ENCODE data around the gene TXLNB. TPM values are rescaled to one million over a fixed set of nuclear protein-coding genes. Genes with fewer than 3 reads are reported as not detected.

TXLNB gene
- total RNA-seq, 2 experiments from 2014 or later: 0.17 to 0.19 TPM

- no peaks in the 10 kb centered on the region for H3K9me3 ChIP-seq (ENCODE audit: control insufficient read depth in 1 of 2, insufficient read depth in 1 of 2, low read length in 2 of 2)
- H3K27ac Mint-ChIP-seq: no peak overlapping the region
- ChIA-PET CTCF (interaction anchor here (0.5 to 1.3 kb wide), 3 partner anchors 12 to 229 kb away, joined by 3 to 4 read pairs (median 3); no protein-coding TSS in a partner anchor), POLR2A (interaction anchor here (0.7 to 1.2 kb wide), 3 partner anchors 44 to 625 kb away, joined by 3 to 4 read pairs (median 3); partner anchors contain the start of gene TXLNB)
- H3K27ac ChIP-seq (ENCODE audit: low read depth in 1 of 2, low read length in 2 of 2): no peak overlapping the region
- intact Hi-C loops (cut with DNase I, micrococcal nuclease): no loop called here
- no peaks in the 10 kb centered on the region for H3K9me3 Mint-ChIP-seq
- DNase-seq (no peak), ATAC-seq (ENCODE audit: poor library complexity) (no peak)
- H3K27me3 Mint-ChIP-seq: no peaks in the 10 kb centered on the region
- H3K27me3 ChIP-seq (ENCODE audit: control insufficient read depth in 1 of 2, insufficient read depth in 2 of 2, low read length in 2 of 2): no peaks in the 10 kb centered on the region
- H3K4me3 Mint-ChIP-seq: no peak overlapping the region
- H3K4me1 ChIP-seq (ENCODE audit: insufficient read depth, low read length): peaks cover 3% of the 10 kb centered on the region
- no peaks in the 10 kb centered on the region for H3K36me3 Mint-ChIP-seq (ENCODE audit: low read depth)
- H3K4me1 Mint-ChIP-seq (ENCODE audit: low read depth): no peaks in the 10 kb centered on the region
- no peak overlapping the region for H3K4me3 ChIP-seq (ENCODE audit: low read length)
- H3K36me3 ChIP-seq (ENCODE audit: insufficient read depth, low read length): no peaks in the 10 kb centered on the region
- TF ChIP-seq CTCF (IDR thresholded peaks at IDR 0.05): no peak
These were observed 43.8 kb upstream of the TXLNB start for GRCh38 chr6:139335447-139336210.

- H3K9me3 Mint-ChIP-seq: no peaks in the 10 kb centered on the region
- H3K27ac Mint-ChIP-seq: no peak overlapping the region
- H3K27ac ChIP-seq (ENCODE audit: low read depth in 1 of 2, low read length in 2 of 2): no peak overlapping the region
- ATAC-seq (ENCODE audit: poor library complexity) (no peak), DNase-seq (peak in 2 of 14 experiments; percentile 28 to 41)
- H3K4me1 ChIP-seq (ENCODE audit: insufficient read depth, low read length): peaks cover 3% of the 10 kb centered on the region
- H3K4me3 Mint-ChIP-seq: no peak overlapping the region
- CTCF ChIA-PET: interaction anchor here (0.7 to 1.3 kb wide), 2 partner anchors 11 to 19 kb away, joined by 3 read pairs; no protein-coding TSS in a partner anchor
- TF ChIP-seq CTCF (IDR thresholded peaks at IDR 0.05): no peak
- intact Hi-C loops (cut with DNase I, micrococcal nuclease): no loop called here
- no peaks in the 10 kb centered on the region for H3K4me1 Mint-ChIP-seq (ENCODE audit: low read depth)
- POLR2A ChIA-PET: interaction anchor here (0.7 kb wide), 1 partner anchor 624 kb away, joined by 4 read pairs; no protein-coding TSS in a partner anchor
- H3K27me3 ChIP-seq (ENCODE audit: control insufficient read depth in 1 of 2, insufficient read depth in 2 of 2, low read length in 2 of 2): no peaks in the 10 kb centered on the region
- no peaks in the 10 kb centered on the region for H3K36me3 Mint-ChIP-seq (ENCODE audit: low read depth)
- no peaks in the 10 kb centered on the region for H3K9me3 ChIP-seq (ENCODE audit: control insufficient read depth in 1 of 2, insufficient read depth in 1 of 2, low read length in 2 of 2)
- no peaks in the 10 kb centered on the region for H3K36me3 ChIP-seq (ENCODE audit: insufficient read depth, low read length)
- no peak overlapping the region for H3K4me3 ChIP-seq (ENCODE audit: low read length)
- H3K27me3 Mint-ChIP-seq: no peaks in the 10 kb centered on the region
These were observed 43.1 kb upstream of the TXLNB start for GRCh38 chr6:139334806-139335446.

GRCh38 chr6:139330826-139331500 lies 39.2 kb upstream of the TXLNB start:
- Histone ChIP-seq H3K9me3 (ENCODE audit: control insufficient read depth in 1 of 2, insufficient read depth in 1 of 2, low read length in 2 of 2) (no peaks in the 10 kb centered on the region), H3K27ac (ENCODE audit: low read depth in 1 of 2, low read length in 2 of 2) (no peak overlapping the region), H3K4me3 (ENCODE audit: low read length) (no peak overlapping the region), H3K27me3 (ENCODE audit: control insufficient read depth in 1 of 2, insufficient read depth in 2 of 2, low read length in 2 of 2) (no peaks in the 10 kb centered on the region), H3K36me3 (ENCODE audit: insufficient read depth, low read length) (no peaks in the 10 kb centered on the region), H3K4me1 (ENCODE audit: insufficient read depth, low read length) (no peaks in the 10 kb centered on the region)
- no peak for ATAC-seq (ENCODE audit: poor library complexity)
- Mint-ChIP-seq H3K4me1 (ENCODE audit: low read depth) (peaks cover 11% of the 10 kb centered on the region), H3K4me3 (no peak overlapping the region), H3K27me3 (no peaks in the 10 kb centered on the region), H3K36me3 (ENCODE audit: low read depth) (no peaks in the 10 kb centered on the region), H3K27ac (no peak overlapping the region), H3K9me3 (no peaks in the 10 kb centered on the region)
- ChIA-PET CTCF (interaction anchor here (0.8 kb wide), 1 partner anchor 17 kb away, joined by 3 read pairs; no protein-coding TSS in a partner anchor), POLR2A (no interaction called here)
- intact Hi-C loops (cut with DNase I, micrococcal nuclease): no loop called here
- DNase-seq: no peak
- no peak for TF ChIP-seq CTCF (IDR thresholded peaks at IDR 0.05)

All from CD4-positive, alpha-beta T cell (primary cell).